DLD1 (cell line): ENCODE data around the gene PRG2.
"Not testable (repeated sequence)": the region's sequence is repeated elsewhere in the genome, so short reads cannot be mapped to it uniquely, and the experiment has no call there.

ENCODE experiments used
- in situ Hi-C: cut with HindIII; loops from 2 replicates; pipeline ENCODE4 v1.10.0; 2017; ENCODE audit warnings: low sequenced_read_pairs

Gene PRG2

DNA sequence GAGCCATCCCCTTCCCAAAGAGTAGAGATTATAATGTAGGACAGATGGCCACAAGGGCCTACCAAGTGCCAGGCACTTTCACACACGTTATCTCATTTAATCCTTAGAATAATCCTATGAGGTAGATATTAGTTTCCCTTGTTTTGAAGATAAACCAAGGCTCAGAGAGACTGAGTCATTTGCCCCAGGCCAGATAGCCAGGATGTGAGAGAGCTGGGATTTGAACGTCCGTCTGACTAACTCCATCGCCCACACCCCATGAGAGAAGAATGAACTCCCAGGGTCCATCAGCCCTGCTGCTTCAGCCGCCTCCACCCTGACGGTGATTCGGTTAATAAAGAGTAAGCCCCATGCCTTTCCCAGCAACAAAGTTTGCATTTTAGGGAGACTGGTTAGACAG, 20.2 kb downstream of the PRG2 start:
- in situ Hi-C loops: no loop called here

- in situ Hi-C loops: no loop called here
Observed at GRCh38 chr11:57368845-57369232, 21.6 kb downstream of the PRG2 start.

GRCh38 chr11:57368106-57368844, 22.2 kb downstream of the PRG2 start:
- in situ Hi-C loops: no loop called here

DNA sequence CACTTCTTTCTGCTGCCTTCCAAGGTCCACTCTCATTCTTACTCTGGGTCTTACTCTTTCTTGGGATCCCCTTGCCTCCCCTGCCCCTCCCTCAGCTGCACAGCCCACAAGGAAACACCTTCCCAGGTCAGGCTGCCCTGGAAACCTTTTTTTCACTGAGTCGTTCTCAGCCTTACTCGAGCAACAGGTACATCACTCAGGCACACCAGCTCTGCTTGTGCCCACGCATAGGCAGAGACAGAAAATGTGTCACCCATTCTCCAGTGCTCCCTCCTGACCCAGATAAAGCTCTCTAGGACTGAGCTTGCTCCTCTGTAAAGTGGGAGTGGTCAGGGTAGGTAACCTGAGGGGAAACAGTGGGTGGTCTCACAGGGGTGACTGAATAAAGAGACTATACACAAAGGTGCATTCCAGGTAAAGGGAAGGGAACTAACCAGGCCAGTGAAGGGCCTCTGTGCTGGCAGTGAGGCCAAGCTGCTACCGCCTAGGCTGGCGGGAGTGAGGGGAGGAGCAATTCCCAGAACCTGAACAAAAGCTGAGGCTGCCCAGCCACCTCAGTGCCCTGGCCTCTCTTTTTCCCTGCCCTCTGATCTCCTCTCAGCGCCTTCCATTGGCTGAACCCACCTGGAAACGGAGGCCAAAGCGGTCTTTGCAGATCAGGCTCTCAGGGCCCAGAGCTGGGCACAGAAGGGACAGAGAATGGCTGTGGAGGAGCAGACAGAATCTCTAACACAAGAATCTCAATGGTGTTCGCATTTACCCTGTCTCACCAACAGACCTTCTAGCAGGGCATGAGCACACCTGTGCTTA, 25.4 kb downstream of the PRG2 start:
- in situ Hi-C loops: no loop called here

GRCh38 chr11:57363131-57364080, 27.0 kb downstream of the PRG2 start:
- in situ Hi-C loops: no loop called here

DNA sequence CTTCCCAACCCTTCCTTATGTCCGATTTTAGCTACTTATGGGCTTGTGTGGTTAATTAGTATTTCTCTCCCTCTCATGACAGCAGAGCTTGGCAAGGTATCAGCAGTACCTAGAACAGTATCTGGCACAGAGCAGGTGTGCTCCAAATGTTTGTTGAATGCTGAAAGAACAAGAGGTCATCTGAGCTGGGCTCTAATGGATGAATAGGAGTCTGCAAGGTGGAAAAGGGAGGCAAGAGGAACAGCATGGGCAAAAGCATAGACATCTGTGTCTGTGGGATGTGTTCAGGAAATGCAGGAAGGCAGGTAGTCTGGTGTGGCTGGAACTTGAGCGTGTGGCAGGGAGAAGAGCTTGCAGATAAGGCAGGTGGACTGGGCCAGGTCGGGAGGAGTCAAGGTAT, 28.5 kb downstream of the PRG2 start:
- in situ Hi-C loops: no loop called here

- in situ Hi-C loops: not testable (repeated sequence)
Observed at GRCh38 chr11:57361420-57361819, 29.0 kb downstream of the PRG2 start.

GRCh38 chr11:57360991-57361390, 29.5 kb downstream of the PRG2 start:
- in situ Hi-C loops: no loop called here

DNA sequence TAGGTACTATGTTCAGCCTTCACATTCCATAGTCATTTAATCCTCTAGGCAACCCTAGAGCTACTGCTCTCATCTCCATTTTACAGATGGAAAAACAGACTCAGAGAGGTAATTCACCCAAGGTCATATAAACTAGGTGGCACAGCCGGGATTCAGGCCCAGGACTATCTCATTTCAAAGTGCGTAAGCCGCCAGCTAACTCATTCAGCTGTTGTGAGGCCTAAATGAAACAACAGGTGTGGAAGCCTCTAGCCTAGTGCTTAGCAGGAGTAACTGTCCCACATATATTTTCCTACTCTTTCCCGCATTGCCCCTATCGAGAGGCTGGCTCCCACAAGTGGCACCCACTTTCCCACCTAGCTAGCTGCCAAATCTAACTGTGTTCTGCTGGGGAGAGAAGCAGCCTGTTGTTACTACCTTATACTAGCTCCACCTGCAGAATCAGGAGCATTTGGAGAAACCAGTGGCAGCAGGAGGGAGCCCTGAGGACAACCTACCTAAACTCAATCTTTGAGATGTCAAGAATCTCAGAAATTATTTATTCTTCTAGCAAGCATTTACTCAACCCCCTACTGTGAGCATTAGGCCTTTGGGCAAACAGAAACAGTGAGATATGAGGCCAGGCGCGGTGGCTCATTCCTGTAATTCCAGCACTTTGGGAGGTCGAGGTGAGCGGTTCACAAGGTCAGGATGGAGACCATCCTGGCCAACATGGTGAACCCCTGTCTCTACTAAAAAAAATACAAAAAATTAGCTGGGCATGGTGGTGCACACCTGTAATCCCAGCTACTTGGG, 30.4 kb downstream of the PRG2 start:
- in situ Hi-C loops: no loop called here

- in situ Hi-C loops: no loop called here
Observed at GRCh38 chr11:57359396-57359795, 31.1 kb downstream of the PRG2 start.

DNA sequence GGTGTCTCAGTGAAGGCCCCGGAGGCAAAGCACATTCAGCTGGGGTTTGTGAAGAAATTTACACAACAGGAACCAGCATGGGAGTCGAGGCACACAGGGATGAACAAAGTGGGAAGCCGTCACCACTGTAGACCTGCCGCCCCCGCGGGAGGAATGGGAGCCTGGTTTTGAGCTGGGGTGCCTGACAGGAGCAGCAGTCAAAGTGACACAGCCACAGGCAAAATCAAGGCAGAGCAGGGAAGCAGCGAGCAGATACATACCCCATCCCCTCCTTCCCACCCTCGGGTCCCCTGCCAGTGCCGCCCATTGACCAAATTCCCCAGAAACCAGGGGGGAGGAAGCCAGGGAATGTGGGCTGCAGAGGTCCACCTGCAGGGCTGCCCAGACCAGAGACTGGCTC, 31.5 kb downstream of the PRG2 start:
- in situ Hi-C loops: no loop called here

- in situ Hi-C loops: no loop called here
Observed at GRCh38 chr11:57358543-57358961, 31.9 kb downstream of the PRG2 start.

- in situ Hi-C loops: no loop called here
Observed at GRCh38 chr11:57357856-57358255, 32.6 kb downstream of the PRG2 start.

DNA sequence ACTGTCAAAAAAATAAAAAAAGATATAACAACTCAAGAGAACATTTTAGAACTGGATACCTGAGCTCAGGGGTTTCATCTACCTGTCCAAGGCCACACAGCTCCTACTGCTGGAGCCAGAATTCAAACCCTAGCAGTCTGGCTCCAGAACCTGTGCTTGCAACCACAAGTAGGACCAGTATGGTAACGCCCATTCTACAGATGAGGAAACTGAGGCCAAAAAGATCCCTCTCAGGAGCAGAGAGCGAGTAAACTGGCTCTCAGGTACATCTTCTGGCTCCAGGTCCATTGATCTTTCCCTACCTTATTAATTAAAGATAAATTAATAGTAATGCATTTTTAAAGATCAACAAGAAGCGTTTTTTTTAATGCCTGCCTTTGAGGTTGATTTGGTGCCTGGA, 33.1 kb downstream of the PRG2 start:
- in situ Hi-C loops: no loop called here

GRCh38 chr11:57356268-57356667, 34.2 kb downstream of the PRG2 start:
- in situ Hi-C loops: no loop called here

GRCh38 chr11:57354699-57355098, 35.8 kb downstream of the PRG2 start:
- in situ Hi-C loops: no loop called here

- in situ Hi-C loops: no loop called here
Observed at GRCh38 chr11:57353852-57354251, 36.6 kb downstream of the PRG2 start.

- in situ Hi-C loops: no loop called here
Observed at GRCh38 chr11:57353446-57353845, 37.0 kb downstream of the PRG2 start.

GRCh38 chr11:57353036-57353435, 37.4 kb downstream of the PRG2 start:
- in situ Hi-C loops: no loop called here
